DOHH2 (cell line): Measurements from ENCODE around the gene SPATA31E1.

ENCODE experiments used
- CTCF ChIP-seq: fragments of 200-600 bp; sonication (generic); IDR thresholded peaks from one replicate; pipeline ENCODE4 v1.5.1; 2014; ENCODE audit warnings: antibody characterized with exemption, mild to moderate bottlenecking, low read depth, low read length; ENCODE audit not compliant: poor library complexity, severe bottlenecking
- EZH2phosphoT487 ChIP-seq: fragments of 200-600 bp; sonication (generic); IDR thresholded peaks from 2 replicates; pipeline ENCODE4 v1.6.1; 2017; ENCODE audit warnings: borderline replicate concordance, mild to moderate bottlenecking, antibody characterized with exemption, low read length, moderate library complexity, mixed read lengths

- TF ChIP-seq CTCF (no peak), EZH2phosphoT487 (no peak)
Measured at GRCh38 chr9:87910821-87911220, 28.1 kb downstream of the SPATA31E1 start.
